C4-2B (cell line): ENCODE measurements around the gene LRRC75A.

Experiments used
- ZFX ChIP-seq: fragments of 450-650 bp; IDR thresholded peaks from 2 replicates; pipeline ENCODE4 v1.6.1; 2017
- TF ChIP-seq, protein P1 (sequence below): fragments of 450-650 bp; conservative IDR thresholded peaks from 2 replicates; pipeline ENCODE4 v1.5.1; 2017; ENCODE audit warnings: mild to moderate bottlenecking

DNA sequence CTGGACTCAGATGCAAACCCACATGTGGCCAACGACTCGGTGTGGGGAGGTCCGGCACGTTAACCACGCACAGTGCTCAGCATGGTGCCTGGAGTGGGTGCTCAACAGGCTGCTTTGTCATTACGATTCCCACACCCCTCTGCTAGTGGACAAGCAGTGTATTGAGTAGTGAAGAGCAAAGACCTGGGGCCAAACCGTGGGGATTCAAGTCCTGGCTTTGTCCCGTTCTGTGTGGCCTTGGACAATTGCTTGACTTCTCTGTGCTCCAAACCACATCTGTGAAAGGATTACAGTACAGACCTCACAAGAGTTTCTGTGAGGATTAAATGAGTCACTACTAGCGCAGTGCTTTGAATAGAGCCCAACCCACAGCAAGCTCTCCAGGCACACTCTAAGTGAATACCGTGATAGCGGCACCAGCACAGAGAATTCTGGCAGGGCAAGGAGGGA is 42.8 kb downstream of the LRRC75A start:
- TF ChIP-seq, protein P1, sequence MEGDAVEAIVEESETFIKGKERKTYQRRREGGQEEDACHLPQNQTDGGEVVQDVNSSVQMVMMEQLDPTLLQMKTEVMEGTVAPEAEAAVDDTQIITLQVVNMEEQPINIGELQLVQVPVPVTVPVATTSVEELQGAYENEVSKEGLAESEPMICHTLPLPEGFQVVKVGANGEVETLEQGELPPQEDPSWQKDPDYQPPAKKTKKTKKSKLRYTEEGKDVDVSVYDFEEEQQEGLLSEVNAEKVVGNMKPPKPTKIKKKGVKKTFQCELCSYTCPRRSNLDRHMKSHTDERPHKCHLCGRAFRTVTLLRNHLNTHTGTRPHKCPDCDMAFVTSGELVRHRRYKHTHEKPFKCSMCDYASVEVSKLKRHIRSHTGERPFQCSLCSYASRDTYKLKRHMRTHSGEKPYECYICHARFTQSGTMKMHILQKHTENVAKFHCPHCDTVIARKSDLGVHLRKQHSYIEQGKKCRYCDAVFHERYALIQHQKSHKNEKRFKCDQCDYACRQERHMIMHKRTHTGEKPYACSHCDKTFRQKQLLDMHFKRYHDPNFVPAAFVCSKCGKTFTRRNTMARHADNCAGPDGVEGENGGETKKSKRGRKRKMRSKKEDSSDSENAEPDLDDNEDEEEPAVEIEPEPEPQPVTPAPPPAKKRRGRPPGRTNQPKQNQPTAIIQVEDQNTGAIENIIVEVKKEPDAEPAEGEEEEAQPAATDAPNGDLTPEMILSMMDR: no peak
- TF ChIP-seq ZFX: no peak
